ENCODE measurements around the gene TBC1D1.

Gene TBC1D1

GRCh38 chr4:38125816-38126215, 234.9 kb downstream of the TBC1D1 start:
- no peak for DNase-seq (ENCODE audit: low read depth in 2 of 2)

GRCh38 chr4:38128478-38129459, 237.9 kb downstream of the TBC1D1 start:
- DNase-seq (ENCODE audit: low read depth in 2 of 2) = peak; percentile 39

GRCh38 chr4:38129460-38130227, 238.8 kb downstream of the TBC1D1 start:
- no peak for DNase-seq (ENCODE audit: low read depth in 2 of 2)

GRCh38 chr4:38130884-38131283, 240.0 kb downstream of the TBC1D1 start:
- DNase-seq (ENCODE audit: low read depth in 2 of 2) = no peak

GRCh38 chr4:38131371-38132091, 240.6 kb downstream of the TBC1D1 start:
- peak; percentile 51 to 69 for DNase-seq (ENCODE audit: low read depth in 2 of 2)

GRCh38 chr4:38132107-38132673, 241.3 kb downstream of the TBC1D1 start:
- peak; percentile 35 to 62 for DNase-seq (ENCODE audit: low read depth in 2 of 2)

- no peak for DNase-seq (ENCODE audit: low read depth in 2 of 2)
Observed at GRCh38 chr4:38132843-38133662, 242.2 kb downstream of the TBC1D1 start.

GRCh38 chr4:38133711-38134480, 243.0 kb downstream of the TBC1D1 start:
- no peak for DNase-seq (ENCODE audit: low read depth in 2 of 2)

GRCh38 chr4:38135201-38135600, 244.3 kb downstream of the TBC1D1 start:
- no peak for DNase-seq (ENCODE audit: low read depth in 2 of 2)

- DNase-seq (ENCODE audit: low read depth in 2 of 2) = no peak
Observed at GRCh38 chr4:38136604-38137003, 245.7 kb downstream of the TBC1D1 start.

- no peak for DNase-seq (ENCODE audit: low read depth in 2 of 2)
Observed at GRCh38 chr4:38137080-38137479, 246.2 kb downstream of the TBC1D1 start.

GRCh38 chr4:38138363-38138762, 247.5 kb downstream of the TBC1D1 start:
- DNase-seq (ENCODE audit: low read depth in 2 of 2) = no peak

- DNase-seq (ENCODE audit: low read depth in 2 of 2) = no peak
Observed at GRCh38 chr4:38139187-38139586, 248.3 kb downstream of the TBC1D1 start.

GRCh38 chr4:38140643-38141203, 249.8 kb downstream of the TBC1D1 start:
- no peak for DNase-seq (ENCODE audit: low read depth in 2 of 2)

- no peak for DNase-seq (ENCODE audit: low read depth in 2 of 2)
Observed at GRCh38 chr4:38141808-38142500, 251.1 kb downstream of the TBC1D1 start.

GRCh38 chr4:38144031-38144430, 253.1 kb downstream of the TBC1D1 start:
- no peak for DNase-seq (ENCODE audit: low read depth in 2 of 2)

GRCh38 chr4:38145033-38145678, 254.3 kb downstream of the TBC1D1 start:
- no peak for DNase-seq (ENCODE audit: low read depth in 2 of 2)

GRCh38 chr4:38145741-38146140, 254.9 kb downstream of the TBC1D1 start:
- DNase-seq (ENCODE audit: low read depth in 2 of 2) = no peak

- no peak for DNase-seq (ENCODE audit: low read depth in 2 of 2)
Observed at GRCh38 chr4:38146383-38146782, 255.5 kb downstream of the TBC1D1 start.

Measured in stimulated activated CD4-positive, alpha-beta T cell treated with anti-CD3 and anti-CD28 coated beads, Interleukin-1b, Interleukin-23, amount 100 ng/mL, for 4 hours (primary cell).